ENCODE results near the gene STK32C.

Gene STK32C

GRCh38 chr10:132329565-132330485, 22.1 kb upstream of the STK32C start:
- Histone ChIP-seq H3K27ac (ENCODE audit: low read depth, low read length) (peak overlapping the region; percentile 17), H3K4me3 (ENCODE audit: low read depth, low read length) (peak overlapping the region; percentile 87), H2AFZ (ENCODE audit: low read length, unreplicated experiment) (no peak overlapping the region), H3K4me1 (ENCODE audit: control insufficient read depth, insufficient read depth, low read length, unreplicated experiment) (peaks cover 19% of the 10 kb centered on the region), H3K27me3 (ENCODE audit: insufficient read depth, low read length) (no peaks in the 10 kb centered on the region), H3K36me3 (ENCODE audit: insufficient read depth, low read length) (peaks cover 8% of the 10 kb centered on the region), H3K79me2 (ENCODE audit: control insufficient read depth, insufficient read depth, low read length, unreplicated experiment) (peaks cover 51% of the 10 kb centered on the region)

DNA sequence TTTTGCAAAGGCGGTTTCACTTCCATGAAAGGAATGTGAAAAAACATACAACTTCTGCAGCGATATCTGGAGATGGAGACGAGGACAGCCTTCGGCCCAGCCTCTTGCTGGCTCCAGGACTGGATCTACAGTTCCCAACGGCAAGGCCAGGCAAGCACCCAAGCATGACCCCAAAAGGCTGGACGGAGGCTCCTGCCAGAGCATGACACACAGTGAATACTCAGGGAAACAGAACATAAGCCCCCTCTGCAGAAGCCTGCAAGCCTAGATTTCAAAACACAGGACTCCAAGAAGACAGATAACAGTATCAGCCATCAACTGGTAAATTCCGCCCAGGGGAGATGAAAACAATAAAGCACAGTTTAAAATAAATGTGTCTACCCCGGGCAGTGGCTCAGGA, 21.0 kb upstream of the STK32C start:
- Histone ChIP-seq H3K4me1 (ENCODE audit: control insufficient read depth, insufficient read depth, low read length, unreplicated experiment) (peaks cover 25% of the 10 kb centered on the region), H3K79me2 (ENCODE audit: control insufficient read depth, insufficient read depth, low read length, unreplicated experiment) (peaks cover 51% of the 10 kb centered on the region), H3K4me3 (ENCODE audit: low read depth, low read length) (peak overlapping the region; percentile 87), H2AFZ (ENCODE audit: low read length, unreplicated experiment) (no peak overlapping the region), H3K27me3 (ENCODE audit: insufficient read depth, low read length) (no peaks in the 10 kb centered on the region), H3K27ac (ENCODE audit: low read depth, low read length) (no peak overlapping the region), H3K36me3 (ENCODE audit: insufficient read depth, low read length) (peaks cover 8% of the 10 kb centered on the region)

GRCh38 chr10:132328106-132328505, 20.4 kb upstream of the STK32C start:
- Histone ChIP-seq H3K27ac (ENCODE audit: low read depth, low read length) (no peak overlapping the region), H3K36me3 (ENCODE audit: insufficient read depth, low read length) (peaks cover 8% of the 10 kb centered on the region), H3K27me3 (ENCODE audit: insufficient read depth, low read length) (no peaks in the 10 kb centered on the region), H2AFZ (ENCODE audit: low read length, unreplicated experiment) (no peak overlapping the region), H3K4me3 (ENCODE audit: low read depth, low read length) (peak overlapping the region; percentile 87), H3K4me1 (ENCODE audit: control insufficient read depth, insufficient read depth, low read length, unreplicated experiment) (peaks cover 31% of the 10 kb centered on the region), H3K79me2 (ENCODE audit: control insufficient read depth, insufficient read depth, low read length, unreplicated experiment) (peaks cover 51% of the 10 kb centered on the region)

DNA sequence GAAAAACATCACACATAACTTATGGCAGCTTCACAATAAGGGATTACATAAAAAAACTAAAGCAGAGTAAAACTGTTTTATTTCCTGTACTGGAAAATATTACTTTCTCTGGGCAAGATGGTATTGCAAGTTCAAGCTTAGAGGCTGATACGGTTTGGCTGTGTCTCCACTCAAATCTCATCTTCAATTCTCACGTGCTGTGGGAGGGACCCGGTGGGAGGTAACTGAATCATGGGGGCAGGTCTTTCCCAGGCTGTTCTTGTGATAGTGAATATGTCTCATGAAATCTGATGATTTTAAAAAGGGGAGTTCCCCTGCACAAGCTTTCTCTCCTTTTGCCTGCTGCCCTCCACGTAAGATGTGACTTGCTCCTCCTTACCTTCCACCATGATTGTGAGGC, 19.2 kb upstream of the STK32C start:
- no peak overlapping the region for H2AFZ ChIP-seq (ENCODE audit: low read length, unreplicated experiment)
- no peak overlapping the region for H3K4me3 ChIP-seq (ENCODE audit: low read depth, low read length)
- H3K27ac ChIP-seq (ENCODE audit: low read depth, low read length) = no peak overlapping the region
- peaks cover 37% of the 10 kb centered on the region for H3K4me1 ChIP-seq (ENCODE audit: control insufficient read depth, insufficient read depth, low read length, unreplicated experiment)
- H3K27me3 ChIP-seq (ENCODE audit: insufficient read depth, low read length) = no peaks in the 10 kb centered on the region
- peaks cover 51% of the 10 kb centered on the region for H3K79me2 ChIP-seq (ENCODE audit: control insufficient read depth, insufficient read depth, low read length, unreplicated experiment)
- H3K36me3 ChIP-seq (ENCODE audit: insufficient read depth, low read length) = peaks cover 8% of the 10 kb centered on the region

DNA sequence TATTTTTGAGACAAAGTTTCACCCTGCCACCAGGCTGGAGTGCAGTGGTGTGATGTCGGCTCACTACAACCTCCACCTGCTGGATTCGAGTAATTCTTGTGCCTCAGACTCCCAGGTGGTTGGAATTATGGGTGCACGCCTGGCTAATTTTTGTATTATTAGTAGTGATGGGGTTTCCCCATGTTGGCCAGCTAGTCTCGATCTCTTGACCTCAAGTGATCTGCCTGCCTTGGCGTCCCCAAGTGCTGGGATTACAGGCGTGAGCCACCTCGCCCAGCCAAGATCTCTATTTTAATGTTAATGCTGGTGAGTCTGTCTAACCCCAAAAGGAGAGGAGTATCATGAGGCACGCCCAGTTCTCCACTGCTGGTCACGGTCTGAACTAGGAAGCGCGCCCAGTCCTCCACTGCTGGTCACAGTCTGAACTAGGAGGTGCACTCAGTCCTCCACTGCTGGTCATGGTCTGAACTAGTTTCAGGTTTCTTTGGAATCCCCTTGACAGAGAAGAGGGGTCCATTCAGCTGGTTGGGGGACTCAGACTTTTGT, 18.7 kb upstream of the STK32C start:
- Histone ChIP-seq H3K27ac (ENCODE audit: low read depth, low read length) (no peak overlapping the region), H3K36me3 (ENCODE audit: insufficient read depth, low read length) (peaks cover 8% of the 10 kb centered on the region), H3K79me2 (ENCODE audit: control insufficient read depth, insufficient read depth, low read length, unreplicated experiment) (peaks cover 50% of the 10 kb centered on the region), H3K4me1 (ENCODE audit: control insufficient read depth, insufficient read depth, low read length, unreplicated experiment) (peaks cover 41% of the 10 kb centered on the region), H2AFZ (ENCODE audit: low read length, unreplicated experiment) (no peak overlapping the region), H3K27me3 (ENCODE audit: insufficient read depth, low read length) (no peaks in the 10 kb centered on the region), H3K4me3 (ENCODE audit: low read depth, low read length) (no peak overlapping the region)

DNA sequence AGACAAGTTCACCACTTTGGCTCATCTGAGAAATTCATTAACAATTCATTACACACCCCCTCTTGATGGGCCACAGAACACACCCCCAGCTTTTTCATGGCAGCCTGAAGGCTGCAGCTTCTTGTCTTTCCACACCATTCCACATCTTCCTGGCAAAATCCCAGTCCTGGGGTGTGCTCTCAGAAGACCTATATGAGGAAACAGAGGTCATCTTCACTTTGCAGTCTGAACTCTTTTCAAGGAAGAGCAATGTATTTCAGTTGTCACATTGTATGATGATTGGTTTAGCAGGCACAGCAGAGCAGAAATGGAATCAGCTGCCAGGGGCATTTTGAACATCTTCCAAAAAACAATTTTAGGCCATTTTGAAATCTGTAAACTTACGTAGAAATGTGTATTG, 16.4 kb upstream of the STK32C start:
- no peak overlapping the region for H2AFZ ChIP-seq (ENCODE audit: low read length, unreplicated experiment)
- H3K27me3 ChIP-seq (ENCODE audit: insufficient read depth, low read length) = no peaks in the 10 kb centered on the region
- peaks cover 28% of the 10 kb centered on the region for H3K79me2 ChIP-seq (ENCODE audit: control insufficient read depth, insufficient read depth, low read length, unreplicated experiment)
- peaks cover 52% of the 10 kb centered on the region for H3K4me1 ChIP-seq (ENCODE audit: control insufficient read depth, insufficient read depth, low read length, unreplicated experiment)
- no peak overlapping the region for H3K4me3 ChIP-seq (ENCODE audit: low read depth, low read length)
- H3K27ac ChIP-seq (ENCODE audit: low read depth, low read length) = no peak overlapping the region
- peaks cover 8% of the 10 kb centered on the region for H3K36me3 ChIP-seq (ENCODE audit: insufficient read depth, low read length)

GRCh38 chr10:132322586-132323048, 14.9 kb upstream of the STK32C start:
- Histone ChIP-seq H3K79me2 (ENCODE audit: control insufficient read depth, insufficient read depth, low read length, unreplicated experiment) (peaks cover 12% of the 10 kb centered on the region), H3K27me3 (ENCODE audit: insufficient read depth, low read length) (no peaks in the 10 kb centered on the region), H3K36me3 (ENCODE audit: insufficient read depth, low read length) (peaks cover 8% of the 10 kb centered on the region), H3K27ac (ENCODE audit: low read depth, low read length) (peak overlapping the region; percentile 75), H3K4me1 (ENCODE audit: control insufficient read depth, insufficient read depth, low read length, unreplicated experiment) (peaks cover 51% of the 10 kb centered on the region), H2AFZ (ENCODE audit: low read length, unreplicated experiment) (no peak overlapping the region), H3K4me3 (ENCODE audit: low read depth, low read length) (no peak overlapping the region)

- Histone ChIP-seq H2AFZ (ENCODE audit: low read length, unreplicated experiment) (no peak overlapping the region), H3K27me3 (ENCODE audit: insufficient read depth, low read length) (no peaks in the 10 kb centered on the region), H3K27ac (ENCODE audit: low read depth, low read length) (no peak overlapping the region; the same call in 1 of the 2 replicates), H3K4me1 (ENCODE audit: control insufficient read depth, insufficient read depth, low read length, unreplicated experiment) (peaks cover 51% of the 10 kb centered on the region), H3K36me3 (ENCODE audit: insufficient read depth, low read length) (peaks cover 7% of the 10 kb centered on the region), H3K79me2 (ENCODE audit: control insufficient read depth, insufficient read depth, low read length, unreplicated experiment) (peaks cover 8% of the 10 kb centered on the region), H3K4me3 (ENCODE audit: low read depth, low read length) (no peak overlapping the region)
These were observed 14.0 kb upstream of the STK32C start for GRCh38 chr10:132321726-132322125.

- H3K27ac ChIP-seq (ENCODE audit: low read depth, low read length) = peak overlapping the region; percentile 73
- H2AFZ ChIP-seq (ENCODE audit: low read length, unreplicated experiment) = peak overlapping the region; percentile 52
- no peaks in the 10 kb centered on the region for H3K36me3 ChIP-seq (ENCODE audit: insufficient read depth, low read length)
- H3K4me1 ChIP-seq (ENCODE audit: control insufficient read depth, insufficient read depth, low read length, unreplicated experiment) = peaks cover 51% of the 10 kb centered on the region
- H3K27me3 ChIP-seq (ENCODE audit: insufficient read depth, low read length) = no peaks in the 10 kb centered on the region
- H3K79me2 ChIP-seq (ENCODE audit: control insufficient read depth, insufficient read depth, low read length, unreplicated experiment) = peaks cover 1% of the 10 kb centered on the region
- no peak overlapping the region for H3K4me3 ChIP-seq (ENCODE audit: low read depth, low read length)
These were observed 13.1 kb upstream of the STK32C start for GRCh38 chr10:132320654-132321469.

GRCh38 chr10:132319853-132320653, 12.3 kb upstream of the STK32C start:
- H3K4me3 ChIP-seq (ENCODE audit: low read depth, low read length) = peak overlapping the region; percentile 58
- H3K27ac ChIP-seq (ENCODE audit: low read depth, low read length) = peak overlapping the region; percentile 73
- H3K4me1 ChIP-seq (ENCODE audit: control insufficient read depth, insufficient read depth, low read length, unreplicated experiment) = peaks cover 51% of the 10 kb centered on the region
- peak overlapping the region; percentile 52 for H2AFZ ChIP-seq (ENCODE audit: low read length, unreplicated experiment)
- no peaks in the 10 kb centered on the region for H3K79me2 ChIP-seq (ENCODE audit: control insufficient read depth, insufficient read depth, low read length, unreplicated experiment)
- H3K27me3 ChIP-seq (ENCODE audit: insufficient read depth, low read length) = no peaks in the 10 kb centered on the region
- no peaks in the 10 kb centered on the region for H3K36me3 ChIP-seq (ENCODE audit: insufficient read depth, low read length)

All from ACC112 (cell line).